ENCODE results near the gene DDN.

Gene DDN

GRCh38 chr12:49030714-49031572 lies 31.8 kb upstream of the DDN start:
- DNase-seq, result no peak

GRCh38 chr12:49030119-49030518 lies 30.9 kb upstream of the DDN start:
- no peak for DNase-seq

- DNase-seq, result no peak
These were observed 29.6 kb upstream of the DDN start for GRCh38 chr12:49028666-49029275.

GRCh38 chr12:49027846-49028555 lies 28.8 kb upstream of the DDN start:
- no peak for DNase-seq

- DNase-seq, result no peak
These were observed 27.7 kb upstream of the DDN start for GRCh38 chr12:49026678-49027480.

- no peak for DNase-seq
These were observed 26.9 kb upstream of the DDN start for GRCh38 chr12:49026101-49026500.

GRCh38 chr12:49025463-49025862 lies 26.3 kb upstream of the DDN start:
- no peak for DNase-seq

GRCh38 chr12:49024543-49024942 lies 25.4 kb upstream of the DDN start:
- no peak for DNase-seq

GRCh38 chr12:49023812-49024211 lies 24.6 kb upstream of the DDN start:
- no peak for DNase-seq

- DNase-seq, result no peak
These were observed 23.5 kb upstream of the DDN start for GRCh38 chr12:49022558-49023178.

- DNase-seq, result no peak
These were observed 22.2 kb upstream of the DDN start for GRCh38 chr12:49021292-49021915.

GRCh38 chr12:49020441-49020840 lies 21.3 kb upstream of the DDN start:
- DNase-seq, result no peak

GRCh38 chr12:49019443-49020324 lies 20.5 kb upstream of the DDN start:
- DNase-seq, result peak; percentile 64

- no peak for DNase-seq
These were observed 19.9 kb upstream of the DDN start for GRCh38 chr12:49019120-49019430.

- peak; percentile 98 for DNase-seq
These were observed 19.3 kb upstream of the DDN start, which contains the start of gene PRKAG1 for GRCh38 chr12:49018261-49019119. Gene PRKAG1, minus strand, starts transcription at chr12:49018776. Its CDS starts 36 bp downstream, at chr12:49018740.

- no peak for DNase-seq
These were observed 18.7 kb upstream of the DDN start for GRCh38 chr12:49017891-49018260.

GRCh38 chr12:49015196-49015595 lies 16.0 kb upstream of the DDN start:
- no peak for DNase-seq

- DNase-seq, result no peak
These were observed 15.4 kb upstream of the DDN start for GRCh38 chr12:49014547-49014946.

- DNase-seq, result no peak
These were observed 14.3 kb upstream of the DDN start for GRCh38 chr12:49013428-49013827.

- no peak for DNase-seq
These were observed 13.6 kb upstream of the DDN start for GRCh38 chr12:49012739-49013138.

All from RPMI8226 (cell line).